GM19467 (cell line): ENCODE measurements around the gene ASXL3.

Experiments used
- ATAC-seq: cut with Tn5 transposase; IDR thresholded peaks from one replicate; pipeline ENCODE4 v1.9.1; 2021; ENCODE audit warnings: mild to moderate bottlenecking, moderate library complexity; ENCODE audit not compliant: unreplicated experiment

Gene ASXL3

GRCh38 chr18:33577685-33578517 lies at the start of gene ASXL3:
ASXL3 (plus strand) TSS chr18:33578219; CDS start chr18:33578632, 413 bp downstream.
- ATAC-seq, result no peak

GRCh38 chr18:33532978-33533377 lies 45.0 kb upstream of the ASXL3 start:
- ATAC-seq, result no peak

GRCh38 chr18:33536904-33537303 lies 41.1 kb upstream of the ASXL3 start:
- ATAC-seq, result no peak

- no peak for ATAC-seq
Measured at GRCh38 chr18:33538418-33539042, 39.5 kb upstream of the ASXL3 start.

- no peak for ATAC-seq
Measured at GRCh38 chr18:33540392-33540791, 37.6 kb upstream of the ASXL3 start.

GRCh38 chr18:33541316-33541715 lies 36.7 kb upstream of the ASXL3 start:
- ATAC-seq, result no peak

- no peak for ATAC-seq
Measured at GRCh38 chr18:33556846-33557245, 21.2 kb upstream of the ASXL3 start.

GRCh38 chr18:33557706-33558105 lies 20.3 kb upstream of the ASXL3 start:
- no peak for ATAC-seq

- no peak for ATAC-seq
Measured at GRCh38 chr18:33558529-33558928, 19.5 kb upstream of the ASXL3 start.

GRCh38 chr18:33560686-33561370 lies 17.2 kb upstream of the ASXL3 start:
- peak; percentile 67 for ATAC-seq

- ATAC-seq, result no peak
Measured at GRCh38 chr18:33562741-33563140, 15.3 kb upstream of the ASXL3 start.

- ATAC-seq, result no peak
Measured at GRCh38 chr18:33567705-33568104, 10.3 kb upstream of the ASXL3 start.

GRCh38 chr18:33571998-33572787 lies 5.8 kb upstream of the ASXL3 start:
- no peak for ATAC-seq

- no peak for ATAC-seq
Measured at GRCh38 chr18:33573193-33573592, 4.8 kb upstream of the ASXL3 start.

- ATAC-seq, result no peak
Measured at GRCh38 chr18:33575451-33575850, 2.6 kb upstream of the ASXL3 start.

- no peak for ATAC-seq
Measured at GRCh38 chr18:33576999-33577646, 896 bp upstream of the ASXL3 start.

- ATAC-seq, result no peak
Measured at GRCh38 chr18:33578518-33579348, 714 bp downstream of the ASXL3 start.

GRCh38 chr18:33579349-33580215 lies 1.6 kb downstream of the ASXL3 start:
- no peak for ATAC-seq

- no peak for ATAC-seq
Measured at GRCh38 chr18:33580546-33580945, 2.5 kb downstream of the ASXL3 start.
